ENCODE results near the gene CELF6. TPM values are rescaled to one million over a fixed set of nuclear protein-coding genes. Genes with fewer than 3 reads are reported as not detected.

Gene CELF6
- total RNA-seq, 4 donors from 2014 or later = 0.70 to 1.5 (median 0.99) TPM

GRCh38 chr15:72338617-72339321, 18.8 kb upstream of the CELF6 start:
- DNase-seq (ENCODE audit: low spot score in 2 of 2) = no peak
- no peak for TF ChIP-seq POLR2AphosphoS5 (IDR thresholded peaks at IDR 0.05)
- TF ChIP-seq POLR2A (IDR thresholded peaks at IDR 0.05) = no peak
- no peak for TF ChIP-seq CTCF (IDR thresholded peaks at IDR 0.05)
- no peak for TF ChIP-seq EP300 (IDR thresholded peaks at IDR 0.05)
- H3K9me3 ChIP-seq = no peaks in the 10 kb centered on the region
- WGBS = 81% methylated on average over 9 of the region's 9 CpGs
- peak overlapping the region; percentile 62 for H3K27ac ChIP-seq
- H3K4me1 ChIP-seq = no peaks in the 10 kb centered on the region
- no peaks in the 10 kb centered on the region for H3K27me3 ChIP-seq
- no peak overlapping the region for H3K4me3 ChIP-seq
- H3K36me3 ChIP-seq = peaks cover 17% of the 10 kb centered on the region

- H3K36me3 ChIP-seq = peaks cover 11% of the 10 kb centered on the region
- TF ChIP-seq CTCF (IDR thresholded peaks at IDR 0.05) (no peak), POLR2A (IDR thresholded peaks at IDR 0.05) (no peak), POLR2AphosphoS5 (IDR thresholded peaks at IDR 0.05) (no peak), EP300 (IDR thresholded peaks at IDR 0.05) (no peak)
- no peak for DNase-seq (ENCODE audit: low spot score in 2 of 2)
- no peaks in the 10 kb centered on the region for H3K9me3 ChIP-seq
- no peaks in the 10 kb centered on the region for H3K4me1 ChIP-seq
- H3K27me3 ChIP-seq = no peaks in the 10 kb centered on the region
- WGBS = 96% methylated on average over 2 of the region's 2 CpGs
- H3K4me3 ChIP-seq = no peak overlapping the region
- no peak overlapping the region for H3K27ac ChIP-seq
These were observed 18.2 kb upstream of the CELF6 start for GRCh38 chr15:72338148-72338547.

GRCh38 chr15:72334842-72335241, 14.9 kb upstream of the CELF6 start:
- Histone ChIP-seq H3K27ac (no peak overlapping the region), H3K4me3 (no peak overlapping the region), H3K9me3 (no peaks in the 10 kb centered on the region), H3K4me1 (no peaks in the 10 kb centered on the region), H3K36me3 (peaks cover 5% of the 10 kb centered on the region), H3K27me3 (no peaks in the 10 kb centered on the region)
- no peak for TF ChIP-seq EP300 (IDR thresholded peaks at IDR 0.05)
- no peak for TF ChIP-seq POLR2A (IDR thresholded peaks at IDR 0.05)
- no peak for TF ChIP-seq POLR2AphosphoS5 (IDR thresholded peaks at IDR 0.05)
- TF ChIP-seq CTCF (IDR thresholded peaks at IDR 0.05) = no peak
- 88% methylated on average over 2 of the region's 2 CpGs for WGBS
- DNase-seq (ENCODE audit: low spot score in 2 of 2) = no peak

- DNase-seq (ENCODE audit: low spot score in 2 of 2) = no peak
- TF ChIP-seq EP300 (IDR thresholded peaks at IDR 0.05) = no peak
- TF ChIP-seq POLR2A (IDR thresholded peaks at IDR 0.05) = no peak
- TF ChIP-seq POLR2AphosphoS5 (IDR thresholded peaks at IDR 0.05) = no peak
- no peak for TF ChIP-seq CTCF (IDR thresholded peaks at IDR 0.05)
- no peaks in the 10 kb centered on the region for H3K4me1 ChIP-seq
- H3K4me3 ChIP-seq = no peak overlapping the region
- no peak overlapping the region for H3K27ac ChIP-seq
- H3K36me3 ChIP-seq = peaks cover 16% of the 10 kb centered on the region
- 95% methylated on average over 3 of the region's 3 CpGs for WGBS
- no peaks in the 10 kb centered on the region for H3K27me3 ChIP-seq
- no peaks in the 10 kb centered on the region for H3K9me3 ChIP-seq
These were observed 11.1 kb upstream of the CELF6 start for GRCh38 chr15:72331021-72331420.

GRCh38 chr15:72323752-72324151, 3.8 kb upstream of the CELF6 start:
- peaks cover 14% of the 10 kb centered on the region for H3K36me3 ChIP-seq
- no peak overlapping the region for H3K4me3 ChIP-seq
- no peak overlapping the region for H3K27ac ChIP-seq
- H3K27me3 ChIP-seq = no peaks in the 10 kb centered on the region
- 97% methylated on average over 1 of the region's 1 CpG for WGBS
- no peak for DNase-seq (ENCODE audit: low spot score in 2 of 2)
- TF ChIP-seq POLR2A (IDR thresholded peaks at IDR 0.05) = no peak
- TF ChIP-seq CTCF (IDR thresholded peaks at IDR 0.05) = no peak
- no peak for TF ChIP-seq EP300 (IDR thresholded peaks at IDR 0.05)
- TF ChIP-seq POLR2AphosphoS5 (IDR thresholded peaks at IDR 0.05) = no peak
- H3K4me1 ChIP-seq = peaks cover 17% of the 10 kb centered on the region
- no peaks in the 10 kb centered on the region for H3K9me3 ChIP-seq

Data from suprapubic skin (tissue), 4 donors.